Measurements from ENCODE around the gene SPEN. TPM values are rescaled to one million over a fixed set of nuclear protein-coding genes. Genes with fewer than 3 reads are reported as not detected.
A peak's percentile ranks its signal among the peaks of the same experiment; 100 is the strongest.

SPEN gene
- total and polyA plus RNA-seq, 10 of the 15 experiments (the other 5 are each of a cell fraction or from before 2014, with no cell fraction given): 5.2 to 58.7 (median 20.1) TPM

- 0 out of 3 replicates have a peak, but pooled peaks have one; percentile 21 for ATAC-seq
- no peaks in the 10 kb centered on the region for H3K27me3 ChIP-seq (replicated peaks in 1 of 2; ENCODE audit: control insufficient read depth in 2 of 2, insufficient read depth in 2 of 2, low read length in 1 of 2)
- no peaks in the 10 kb centered on the region; the same call in none of the 2 replicates for H4K20me1 ChIP-seq (ENCODE audit: control insufficient read depth, insufficient read depth)
- H3K4me1 ChIP-seq (ENCODE audit: control insufficient read depth, insufficient read depth, low read length): peaks cover 8% of the 10 kb centered on the region
- in situ Hi-C loops (cut with MboI) (no loop called here), intact Hi-C loops (cut with micrococcal nuclease; ENCODE audit: unreplicated experiment) (no loop called here)
- H3K36me3 ChIP-seq (ENCODE audit: control insufficient read depth in 2 of 2, insufficient read depth in 2 of 2, low read length in 1 of 2): no peaks in the 10 kb centered on the region
- H3K9me3 ChIP-seq (replicated peaks; ENCODE audit: control insufficient read depth, insufficient read depth, low read length): no peaks in the 10 kb centered on the region
- 93% methylated on average over 8 of the region's 8 CpGs for WGBS (ENCODE audit: insufficient coverage, insufficient replicate concordance, low lambda C conversion rate, missing lambda C conversion rate)
- RAD21 ChIA-PET (ENCODE audit: unreplicated experiment): interaction anchor here (0.6 to 1.7 kb wide), 7 partner anchors 10 to 44 kb away, joined by 3 to 8 read pairs (median 4); no protein-coding TSS in a partner anchor
- no peak for TF ChIP-seq RCOR1 (conservative IDR thresholded peaks at IDR 0.05; ENCODE audit: low read depth, low read length)
- no peak for TF ChIP-seq STAT3 (IDR thresholded peaks at IDR 0.05; ENCODE audit: low read depth, low read length)
- no peak for TF ChIP-seq ZSCAN29 (IDR thresholded peaks at IDR 0.05)
- TF ChIP-seq MAX (IDR thresholded peaks at IDR 0.05; ENCODE audit: low read depth, low read length): no peak
- no peak for TF ChIP-seq MYB (IDR thresholded peaks at IDR 0.05; ENCODE audit: borderline replicate concordance, low read depth, low read length)
- no peak for TF ChIP-seq IKZF2 (IDR thresholded peaks at IDR 0.05)
- TF ChIP-seq CHD4 (IDR thresholded peaks at IDR 0.05): no peak
- TF ChIP-seq HDAC6 (IDR thresholded peaks at IDR 0.05; ENCODE audit: unreplicated experiment): no peak
- TF ChIP-seq ZBTB33 (IDR thresholded peaks at IDR 0.05): no peak
- H3K9ac ChIP-seq (ENCODE audit: control insufficient read depth, insufficient read depth, low read length): no peak overlapping the region
- H3K27ac ChIP-seq (ENCODE audit: control insufficient read depth, insufficient read depth): no peak overlapping the region
- BruUV-seq (replicated peaks): no TSS peak
- H3K4me2 ChIP-seq (ENCODE audit: control insufficient read depth, insufficient read depth): no peak overlapping the region
- H3K4me3 ChIP-seq: no peak overlapping the region
- no peak for DNase-seq (ENCODE audit: low read depth, low spot score)
- POLR2A ChIA-PET: interaction anchor here (0.6 to 1.3 kb wide), 9 partner anchors 12 to 1559 kb away, joined by 3 to 13 read pairs (median 4); no protein-coding TSS in a partner anchor
- SMC1A ChIA-PET (ENCODE audit: uncharacterized antibody, unreplicated experiment): interaction anchor here (0.7 to 2.0 kb wide), 5 partner anchors 8 to 63 kb away, joined by 3 to 8 read pairs (median 4); no protein-coding TSS in a partner anchor
- H3K79me2 ChIP-seq (ENCODE audit: control insufficient read depth, insufficient read depth, low read length): peaks cover 83% of the 10 kb centered on the region
- CTCF ChIA-PET: interaction anchor here (0.6 to 1.5 kb wide), 4 partner anchors 10 to 58 kb away, joined by 4 to 7 read pairs (median 4); no protein-coding TSS in a partner anchor
- FAIRE-seq: no peak
- H2AFZ ChIP-seq (ENCODE audit: control insufficient read depth, low read depth, low read length): no peak overlapping the region
These were observed 11.3 kb downstream of the SPEN start for GRCh38 chr1:15858672-15859372.
